IMR-90 (cell line): ENCODE data around the gene ELF5. TPM values are rescaled to one million over a fixed set of nuclear protein-coding genes. Genes with fewer than 3 reads are reported as not detected.

ENCODE experiments used
- ATAC-seq: fragments of 200-7000 bp; cut with Tn5 transposase; 2 replicates; pipeline ENCODE4 v1.9.1; 2020; ENCODE audit warnings: low read depth, mild to moderate bottlenecking, moderate library complexity
- BruUV-seq: library from RNA; stranded (reverse); fragments of 400-500 nt; replicated peaks from 2 replicates; lab custom pipeline; 2021; lab: Mats Ljungman, UMichigan
- CTCF ChIA-PET: fragments of 300-600 bp; formaldehyde crosslinking; extraction: SDS; loops from one replicate; lab custom pipeline; 2021; ENCODE audit warnings: antibody characterized with exemption; lab: Yijun Ruan, JAX
- POLR2A ChIA-PET: fragments of 300-600 bp; sonication (Branson Sonifier 250); formaldehyde crosslinking; loops from one replicate; lab custom pipeline; 2022; ENCODE audit warnings: antibody characterized with exemption; ENCODE audit not compliant: unreplicated experiment; lab: Charles Lee
- DNase-seq: peaks from one replicate; pipeline ENCODE4 v3.0.0; 2013
- H2AFZ ChIP-seq: replicated peaks from 2 replicates; pipeline ENCODE3; 2013; ENCODE audit warnings: low read length, mild to moderate bottlenecking; ENCODE audit not compliant: poor library complexity
- H2AK5ac ChIP-seq: 2 replicates; pipeline ENCODE4 v1.6.1; 2013; ENCODE audit warnings: low read depth, low read length, inconsistent platforms
- H2AK9ac ChIP-seq: replicated peaks from 2 replicates; pipeline ENCODE3; 2013; ENCODE audit warnings: mild to moderate bottlenecking, low read depth, low read length, moderate library complexity; ENCODE audit not compliant: poor library complexity
- H2BK120ac ChIP-seq: 2 replicates; pipeline ENCODE4 v1.6.1; 2013; ENCODE audit warnings: low read depth, low read length, inconsistent platforms
- H2BK15ac ChIP-seq: 3 replicates; pipeline ENCODE4 v1.6.1; 2013; ENCODE audit warnings: low read depth, low read length, inconsistent platforms
- H2BK20ac ChIP-seq: 2 replicates; pipeline ENCODE4 v1.6.1; 2013; ENCODE audit warnings: low read depth, mild to moderate bottlenecking, inconsistent platforms, low read length, moderate library complexity
- H2BK5ac ChIP-seq: 2 replicates; pipeline ENCODE4 v1.6.1; 2013; ENCODE audit warnings: mild to moderate bottlenecking, low read depth, low read length, inconsistent platforms; ENCODE audit not compliant: poor library complexity, severe bottlenecking
- H3K14ac ChIP-seq: replicated peaks from 2 replicates; pipeline ENCODE4 v1.6.1; 2013; ENCODE audit warnings: low read depth, low read length, inconsistent platforms
- H3K18ac ChIP-seq: 2 replicates; pipeline ENCODE4 v1.6.1; 2013; ENCODE audit warnings: low read depth, low read length, control low read depth
- H3K23ac ChIP-seq: 2 replicates; pipeline ENCODE4 v1.6.1; 2013; ENCODE audit warnings: low read depth, low read length, inconsistent platforms
- H3K27ac ChIP-seq: 2 replicates; pipeline ENCODE4 v1.5.1; 2013; ENCODE audit warnings: mild to moderate bottlenecking, control low read depth, low read length; ENCODE audit not compliant: insufficient read depth
- H3K27me3 ChIP-seq: 2 replicates; pipeline ENCODE4 v1.6.1; 2013; ENCODE audit warnings: low read length; ENCODE audit not compliant: control insufficient read depth, insufficient read depth
- H3K36me3 ChIP-seq: 2 replicates; pipeline ENCODE4 v1.6.1; 2013; ENCODE audit warnings: low read length, mixed read lengths; ENCODE audit not compliant: control insufficient read depth, insufficient read depth
- H3K4ac ChIP-seq: 2 replicates; pipeline ENCODE4 v1.6.1; 2013; ENCODE audit warnings: low read depth, low read length, inconsistent platforms
- H3K4me1 ChIP-seq: 2 replicates; pipeline ENCODE4 v1.6.1; 2013; ENCODE audit warnings: low read length, mixed read lengths; ENCODE audit not compliant: control insufficient read depth, insufficient read depth
- H3K4me2 ChIP-seq: 2 replicates; pipeline ENCODE4 v1.6.1; 2013; ENCODE audit warnings: low read depth, mild to moderate bottlenecking, control low read depth, low read length, moderate library complexity
- H3K4me3 ChIP-seq: 2 replicates; pipeline ENCODE4 v1.5.1; 2013; ENCODE audit warnings: low read depth, mild to moderate bottlenecking, control low read depth, low read length, moderate library complexity; ENCODE audit not compliant: insufficient read depth
- H3K56ac ChIP-seq: 2 replicates; pipeline ENCODE4 v1.6.1; 2013; ENCODE audit warnings: low read length, inconsistent platforms; ENCODE audit not compliant: insufficient read depth; ENCODE audit errors: extremely low read depth
- H3K79me1 ChIP-seq, 2 experiments: 2 replicates each; pipeline ENCODE4 v1.6.1; 2013; ENCODE audit warnings: low read length in 2 of 2, inconsistent platforms in 1 of 2, low read depth in 1 of 2
- H3K9ac ChIP-seq: 2 replicates; pipeline ENCODE4 v1.6.1; 2013; ENCODE audit warnings: low read depth, low read length, control low read depth
- H3K9me1 ChIP-seq: 2 replicates; pipeline ENCODE4 v1.6.1; 2013; ENCODE audit warnings: low read length, inconsistent platforms; ENCODE audit not compliant: insufficient read depth
- H3K9me3 ChIP-seq: 2 replicates; pipeline ENCODE4 v1.6.1; 2013; ENCODE audit warnings: low read length; ENCODE audit not compliant: control insufficient read depth, insufficient read depth
- H4K20me1 ChIP-seq: 2 replicates; pipeline ENCODE4 v1.6.1; 2013; ENCODE audit warnings: low read length, inconsistent platforms; ENCODE audit not compliant: insufficient read depth
- H4K5ac ChIP-seq: 2 replicates; pipeline ENCODE4 v1.6.1; 2013; ENCODE audit warnings: mild to moderate bottlenecking, low read depth, low read length, control low read depth
- H4K8ac ChIP-seq, 2 experiments: 2 replicates each; pipeline ENCODE4 v1.6.1; 2013; ENCODE audit warnings: low read depth in 2 of 2, low read length in 2 of 2, control low read depth in 1 of 2, inconsistent platforms in 1 of 2
- H4K91ac ChIP-seq: 2 replicates; pipeline ENCODE4 v1.6.1; 2013; ENCODE audit warnings: low read depth, low read length, inconsistent platforms; ENCODE audit not compliant: insufficient read depth
- BHLHE40 ChIP-seq: fragments of 150-350 bp; IDR thresholded peaks from 2 replicates; pipeline ENCODE4 v1.6.1; 2016; ENCODE audit warnings: mild to moderate bottlenecking, low read depth, low read length
- CEBPB ChIP-seq: IDR thresholded peaks from 2 replicates; pipeline ENCODE4 v1.6.1; 2012; ENCODE audit warnings: low read depth, low read length, improper control_type of control experiment
- CHD1 ChIP-seq: IDR thresholded peaks from 2 replicates; pipeline ENCODE4 v1.6.1; 2012; ENCODE audit warnings: low read depth, low read length, improper control_type of control experiment
- CTCF ChIP-seq: conservative IDR thresholded peaks from 2 replicates; pipeline ENCODE4 v1.5.1; 2012; ENCODE audit warnings: mild to moderate bottlenecking, low read depth, low read length, improper control_type of control experiment
- ELK1 ChIP-seq: fragments of 150-350 bp; IDR thresholded peaks from 2 replicates; pipeline ENCODE4 v1.6.1; 2016; ENCODE audit warnings: low read depth, mild to moderate bottlenecking, low read length, moderate library complexity, borderline replicate concordance
- FOS ChIP-seq: fragments of 150-350 bp; IDR thresholded peaks from 2 replicates; pipeline ENCODE4 v1.6.1; 2016; ENCODE audit warnings: low read depth, low read length
- MAFK ChIP-seq: IDR thresholded peaks from 2 replicates; pipeline ENCODE4 v1.6.1; 2012; ENCODE audit warnings: low read depth, low read length, improper control_type of control experiment
- MAZ ChIP-seq: IDR thresholded peaks from 2 replicates; pipeline ENCODE4 v1.6.1; 2012; ENCODE audit warnings: low read depth, mild to moderate bottlenecking, low read length, improper control_type of control experiment, moderate library complexity, borderline replicate concordance
- MXI1 ChIP-seq: IDR thresholded peaks from 2 replicates; pipeline ENCODE4 v1.6.1; 2012; ENCODE audit warnings: low read depth, mild to moderate bottlenecking, low read length, moderate library complexity, borderline replicate concordance
- NFE2L2 ChIP-seq: fragments of 150-350 bp; IDR thresholded peaks from 2 replicates; pipeline ENCODE4 v1.6.1; 2016; ENCODE audit warnings: low read depth, mild to moderate bottlenecking, low read length
- POLR2A ChIP-seq: IDR thresholded peaks from 2 replicates; pipeline ENCODE4 v1.6.1; 2012; ENCODE audit warnings: mild to moderate bottlenecking, low read depth, low read length
- RAD21 ChIP-seq: IDR thresholded peaks from 2 replicates; pipeline ENCODE4 v1.6.1; 2012; ENCODE audit warnings: low read length, improper control_type of control experiment
- RCOR1 ChIP-seq: IDR thresholded peaks from 2 replicates; pipeline ENCODE4 v1.6.1; 2012; ENCODE audit warnings: mild to moderate bottlenecking, low read length, improper control_type of control experiment; ENCODE audit not compliant: insufficient replicate concordance
- RFX5 ChIP-seq: IDR thresholded peaks from 2 replicates; pipeline ENCODE4 v1.8.0; 2012; ENCODE audit warnings: low read depth, mild to moderate bottlenecking, low read length, moderate library complexity
- SMC3 ChIP-seq: fragments of 150-350 bp; IDR thresholded peaks from 2 replicates; pipeline ENCODE4 v1.6.1; 2016; ENCODE audit warnings: low read depth, mild to moderate bottlenecking, antibody characterized with exemption, low read length, moderate library complexity
- USF2 ChIP-seq: fragments of 150-350 bp; IDR thresholded peaks from 2 replicates; pipeline ENCODE4 v1.6.1; 2017; ENCODE audit warnings: mild to moderate bottlenecking, antibody characterized with exemption, low read length, low read depth
- WGBS, 2 experiments: methylation state at CpG; one replicate each; pipeline versions ENCODE4 v1.1.5 to v1.1.7; 2013; ENCODE audit warnings: missing lambda C conversion rate in 2 of 2; ENCODE audit not compliant: insufficient read length in 1 of 2; ENCODE audit errors: extremely low coverage in 2 of 2; 5-methylcytosine and 5-hydroxymethylcytosine counted together
- dilution Hi-C: fragments of 300-500 bp; cut with HindIII; formaldehyde crosslinking; loops from one replicate; pipeline ENCODE4 v1.14.3; 2018; ENCODE audit warnings: low sequenced_read_pairs; ENCODE audit not compliant: unreplicated experiment
- in situ Hi-C: fragments of 300-500 bp; cut with MboI; formaldehyde crosslinking; loops from 3 replicates; pipeline ENCODE4 v1.14.3; 2019; ENCODE audit warnings: low sequenced_read_pairs, inconsistent platforms, mixed read lengths
- intact Hi-C: fragments of 100-400 bp; cut with micrococcal nuclease; formaldehyde crosslinking; loops from 2 replicates; pipeline ENCODE4 v1.10.0; 2022
- polyA plus RNA-seq, 3 experiments: library from polyadenylated mRNA; depleted of rRNA; stranded (reverse); fragments of >200 nt; gene quantifications; 2 replicates each; pipeline ENCODE4 v1.2.3, GENCODE V29; 2012; ENCODE audit warnings: low replicate concordance in 1 of 3
- total RNA-seq: library from RNA; depleted of rRNA; stranded (reverse); fragments of >200 nt; gene quantifications from 2 replicates; pipeline ENCODE4 v1.2.3, GENCODE V29; 2012

Gene ELF5
- total and polyA plus RNA-seq, 2 of the 4 experiments (the other 2 are of a cell fraction), result not detected

- ATAC-seq, result no peak
- no TSS peak for BruUV-seq
- Histone ChIP-seq H3K56ac (no peak overlapping the region), H3K36me3 (peaks cover 32% of the 10 kb centered on the region), H3K14ac (no peak overlapping the region), H3K23ac (no peak overlapping the region), H4K91ac (no peak overlapping the region), H3K9me1 (peaks cover 7% of the 10 kb centered on the region), H3K4ac (no peak overlapping the region), H3K18ac (no peak overlapping the region), H2BK15ac (no peak overlapping the region), H3K79me1 (peaks cover 0 to 8% of the 10 kb centered on the region in 2 experiments; a peak in 1 of 4 replicates), H3K4me1 (no peaks in the 10 kb centered on the region), H3K27me3 (no peaks in the 10 kb centered on the region), H4K8ac (no peak overlapping the region), H2BK120ac (no peak overlapping the region), H2BK20ac (no peak overlapping the region), H3K9me3 (no peaks in the 10 kb centered on the region), H3K27ac (no peak overlapping the region), H3K4me3 (no peak overlapping the region), H2AK5ac (no peak overlapping the region), H2AK9ac (no peak overlapping the region), H2BK5ac (no peak overlapping the region), H3K9ac (no peak overlapping the region), H4K20me1 (no peaks in the 10 kb centered on the region), H3K4me2 (no peak overlapping the region), H4K5ac (no peak overlapping the region), H2AFZ (no peak overlapping the region)
- intact Hi-C loops, result no loop called here
- CTCF ChIA-PET, result interaction anchor here (0.5 to 0.6 kb wide), 2 partner anchors 75 to 82 kb away, joined by 3 read pairs; no protein-coding TSS in a partner anchor
- no CpG with 5 or more reads among the region's 1 CpG for WGBS, 2 experiments
- in situ Hi-C loops, result no loop called here
- DNase-seq, result no peak
- TF ChIP-seq POLR2A (no peak), RCOR1 (no peak), CTCF (no peak), FOS (no peak), CHD1 (no peak), SMC3 (no peak), USF2 (no peak), RFX5 (no peak), MAFK (no peak), NFE2L2 (no peak), ELK1 (no peak), MXI1 (no peak), MAZ (no peak), BHLHE40 (no peak), RAD21 (no peak), CEBPB (no peak)
- POLR2A ChIA-PET, result no interaction called here
- dilution Hi-C loops, result no loop called here
Measured at GRCh38 chr11:34454308-34455032, 59.1 kb downstream of the ELF5 start.
